Measurements from ENCODE around the gene KNG1.

- TF ChIP-seq TAF1 (IDR thresholded peaks at IDR 0.05; ENCODE audit: borderline replicate concordance, low read depth, low read length) (0 out of 2 replicates have a peak, but pooled peaks have one; percentile 34), POLR2A (IDR thresholded peaks at IDR 0.05; ENCODE audit: low read depth, low read length) (peak; percentile 93), POLR2AphosphoS5 (IDR thresholded peaks at IDR 0.05; ENCODE audit: low read depth, low read length) (peak; percentile 97)
These were observed 73.3 kb downstream of the KNG1 start for GRCh38 chr3:186790261-186790981.
